ENCODE data around the gene COL23A1.

COL23A1 gene

DNA sequence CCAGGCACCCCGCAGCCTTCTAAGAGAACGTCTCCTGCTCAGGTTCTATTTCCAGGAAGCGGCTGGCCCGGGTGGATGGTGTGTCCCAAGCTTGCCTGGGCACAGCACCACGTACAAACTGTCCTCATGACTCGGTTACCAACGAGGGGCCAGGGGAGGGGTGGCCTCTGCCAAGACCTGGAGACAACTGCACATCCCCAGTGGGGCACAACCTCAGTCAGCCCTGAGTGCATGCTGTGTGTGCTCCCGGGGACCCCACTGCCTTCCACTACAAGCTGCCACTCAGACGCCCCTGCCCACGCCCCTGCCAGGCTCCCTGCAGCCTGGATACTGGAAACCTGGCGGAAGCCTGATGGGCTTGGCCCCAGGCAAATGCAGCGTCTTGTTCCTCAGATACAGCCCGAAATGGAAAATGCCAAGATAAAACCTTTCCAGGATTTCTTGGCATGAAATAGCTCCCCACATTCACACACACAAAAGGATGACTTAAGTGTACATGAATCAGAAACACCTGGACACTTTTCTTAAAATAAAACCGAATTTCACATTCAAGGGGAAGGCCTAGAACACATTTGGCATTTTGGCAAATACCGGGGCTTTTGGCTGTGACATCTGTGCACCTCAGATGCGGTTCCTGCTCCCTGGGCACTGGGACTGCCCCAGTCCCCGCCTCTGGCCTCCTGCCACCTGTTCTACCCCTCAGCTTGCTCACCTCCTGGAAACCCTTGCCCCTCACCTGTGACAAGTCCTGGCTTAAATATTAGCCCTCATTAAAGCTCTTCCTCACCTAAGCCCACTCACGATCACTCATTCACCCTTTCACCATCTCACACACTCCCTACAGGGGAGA lies 62.5 kb downstream of the COL23A1 start:
- DNase-seq: no peak

DNA sequence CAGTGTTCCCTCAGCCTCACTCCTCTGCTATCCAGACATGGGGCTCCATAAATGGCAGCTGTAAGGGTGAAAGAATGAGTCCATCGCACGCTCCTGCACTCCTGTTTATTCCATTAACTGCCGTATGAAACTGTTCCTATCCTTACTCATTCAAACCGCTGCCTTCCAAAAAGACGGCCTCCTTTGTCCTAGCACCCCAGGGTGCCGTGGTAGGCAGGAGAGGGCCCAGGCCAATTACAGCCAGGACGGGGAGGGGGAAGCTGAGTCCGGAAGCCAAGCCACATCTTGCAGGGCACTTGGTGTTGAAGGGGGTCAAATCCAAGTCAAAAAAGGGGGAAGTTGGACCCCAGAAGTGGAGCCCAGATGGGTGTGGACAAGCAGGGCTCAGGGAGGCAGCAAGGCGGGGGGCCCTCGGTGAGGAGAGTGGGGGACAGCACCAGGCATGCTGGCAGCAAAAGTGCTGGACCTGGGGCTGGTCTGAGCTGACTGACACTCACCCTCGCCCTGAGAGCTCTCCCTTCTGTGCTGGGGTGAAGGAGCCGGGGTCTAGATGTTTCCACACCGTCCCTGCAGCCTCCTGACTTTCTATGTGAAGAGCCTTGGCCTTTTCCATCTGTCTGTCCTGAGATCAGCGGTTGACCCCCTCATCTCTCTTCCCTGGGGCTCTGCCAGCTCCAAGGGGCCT lies 63.3 kb downstream of the COL23A1 start:
- DNase-seq: no peak

DNA sequence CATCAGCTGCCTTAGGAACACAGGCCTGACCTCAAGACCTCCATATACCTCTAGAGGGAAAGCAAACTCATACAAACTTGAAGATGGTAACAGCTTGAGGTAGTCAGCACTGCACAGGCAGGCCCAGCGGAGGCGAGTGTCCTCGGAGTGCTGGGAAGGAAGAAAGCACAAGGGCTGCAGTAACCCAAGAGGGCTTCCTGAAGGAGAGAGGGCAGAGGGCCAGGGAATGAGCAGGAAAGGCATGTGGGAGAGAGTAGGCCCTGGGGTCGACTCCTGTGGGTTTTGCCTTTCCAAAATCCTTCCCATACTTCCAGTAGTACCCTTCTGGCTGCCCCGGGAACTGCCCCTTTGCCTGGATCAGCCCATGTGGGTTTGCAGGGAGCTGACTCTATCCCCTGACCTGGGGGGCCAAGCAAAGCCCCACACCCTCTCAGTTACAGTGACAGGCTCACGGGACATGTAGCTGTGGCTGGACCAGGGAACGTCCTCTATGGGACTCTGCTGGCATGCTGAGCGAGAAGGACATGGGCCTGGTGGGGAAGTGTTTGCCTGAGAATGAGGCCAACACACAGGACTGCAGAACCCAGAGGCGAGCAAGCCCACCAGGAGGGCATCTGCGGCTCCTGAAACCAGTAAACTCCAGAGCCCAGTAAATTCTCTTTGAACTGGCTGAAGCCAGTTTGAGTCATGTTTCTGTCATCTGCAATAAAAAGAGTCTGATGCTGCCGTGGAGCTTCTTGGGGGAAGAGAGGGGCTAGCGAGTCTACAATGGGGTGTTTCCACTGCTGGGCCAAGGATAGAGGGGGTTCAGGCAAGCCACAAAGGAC lies 64.1 kb downstream of the COL23A1 start:
- no peak for DNase-seq

DNA sequence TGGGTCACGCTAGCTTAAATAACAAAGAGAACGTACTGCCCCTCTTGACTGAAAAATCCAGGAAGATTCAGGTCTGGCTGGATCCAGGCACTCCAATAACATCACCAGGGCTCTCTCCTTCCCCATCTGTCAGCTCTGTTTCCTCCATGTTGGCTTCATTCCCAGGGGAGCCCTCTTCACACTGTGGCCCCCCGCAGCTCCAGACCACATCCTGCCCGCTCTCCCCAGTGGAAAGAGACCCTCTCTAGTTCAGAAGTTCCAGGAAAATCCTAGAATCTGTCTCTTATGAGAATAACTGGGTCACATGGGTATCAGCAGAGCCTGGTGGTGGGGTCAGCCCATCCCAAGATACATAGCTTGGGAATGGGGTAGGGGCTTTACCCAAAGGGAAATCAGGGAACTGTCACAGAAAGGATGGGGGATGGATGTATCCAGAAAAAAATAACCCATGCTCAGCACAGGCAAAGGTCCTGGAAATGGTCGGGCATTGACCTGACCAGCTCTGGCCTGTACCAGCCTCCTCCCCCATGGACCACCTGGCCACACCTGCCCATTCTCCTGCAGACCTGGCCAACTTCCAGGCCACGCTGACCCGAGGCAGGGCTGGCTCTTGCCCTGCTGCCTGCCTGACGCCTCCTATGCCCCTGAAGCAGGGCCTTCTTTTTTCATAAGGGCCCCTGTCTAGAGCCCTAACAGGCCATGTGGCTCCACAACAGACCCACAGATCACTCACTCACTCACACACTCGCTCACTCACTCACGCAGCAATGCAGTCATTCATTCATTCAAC lies 65.9 kb downstream of the COL23A1 start:
- DNase-seq: no peak

DNA sequence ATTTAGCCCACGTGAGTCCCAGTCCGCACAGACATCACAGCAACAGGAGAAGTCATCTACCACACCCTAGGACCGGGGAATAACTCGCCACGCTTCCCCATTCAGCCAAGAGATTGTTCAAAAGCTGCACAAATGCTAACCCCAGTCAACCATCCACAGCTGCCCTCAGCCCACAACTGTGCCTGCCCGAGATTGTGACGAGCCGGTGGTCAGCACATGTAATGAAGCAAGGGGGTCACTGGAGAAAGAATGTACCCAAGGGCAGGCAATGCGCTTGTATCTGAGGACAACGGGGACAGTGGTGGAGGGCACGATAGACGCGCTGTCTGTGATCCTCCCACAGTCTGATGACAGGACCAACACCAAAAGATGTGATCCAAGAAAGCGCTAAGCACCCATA lies 67.8 kb downstream of the COL23A1 start:
- no peak for DNase-seq

DNA sequence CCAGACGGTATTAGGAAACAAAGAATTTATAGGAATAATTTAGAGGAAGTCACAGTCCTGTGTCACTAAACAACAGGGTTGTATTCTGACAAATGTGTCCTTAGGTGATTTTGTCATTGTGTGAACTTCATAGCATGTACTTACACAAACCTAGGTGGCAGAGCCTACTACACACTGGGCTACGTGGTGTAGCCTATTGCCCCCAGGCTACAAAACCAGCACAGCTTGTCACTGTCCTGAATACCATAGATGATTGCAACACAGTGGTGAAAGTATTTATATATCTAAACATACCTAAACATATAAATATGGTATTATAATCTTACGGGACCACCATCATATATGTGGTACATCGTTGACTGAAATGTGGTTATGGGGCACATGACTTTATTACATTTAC lies 69.3 kb downstream of the COL23A1 start:
- DNase-seq: no peak

DNA sequence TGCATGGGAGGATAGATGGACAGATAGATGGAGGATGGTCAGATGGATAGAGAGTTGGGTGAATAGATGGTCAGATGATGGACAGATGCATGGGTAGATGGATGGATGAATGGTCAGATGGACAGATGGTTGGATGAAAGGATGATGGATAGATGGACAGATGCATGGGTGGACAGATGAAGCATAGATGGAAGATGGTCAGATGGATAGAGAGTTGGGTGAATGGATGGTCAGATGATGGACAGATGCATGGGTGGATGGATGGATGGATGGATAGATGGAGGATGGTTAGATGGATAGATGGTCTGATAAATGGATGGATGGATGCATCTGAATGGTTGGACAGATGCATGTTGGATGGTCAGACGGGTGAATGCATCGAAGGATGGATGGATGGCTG lies 70.4 kb downstream of the COL23A1 start:
- DNase-seq: no peak

DNA sequence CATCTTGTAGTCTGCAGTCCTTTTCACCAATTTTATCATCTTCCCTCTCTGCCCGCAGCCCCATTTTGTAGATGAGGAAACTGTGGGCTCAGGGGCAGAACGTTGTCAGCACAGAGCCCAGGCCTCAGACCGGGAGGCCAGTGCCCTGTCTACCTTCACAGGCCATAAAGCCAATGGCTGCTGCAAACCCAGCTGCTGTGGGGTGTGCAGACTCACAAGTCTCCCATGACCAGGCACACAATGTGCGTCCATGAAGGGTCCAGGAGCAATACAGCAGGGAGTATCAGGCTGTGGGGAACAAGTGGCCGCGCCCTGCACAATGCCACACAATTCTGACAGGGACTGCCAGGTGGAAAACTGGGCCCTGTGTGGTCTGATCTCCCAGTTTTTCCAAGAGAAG lies 71.0 kb downstream of the COL23A1 start:
- no peak for DNase-seq

DNA sequence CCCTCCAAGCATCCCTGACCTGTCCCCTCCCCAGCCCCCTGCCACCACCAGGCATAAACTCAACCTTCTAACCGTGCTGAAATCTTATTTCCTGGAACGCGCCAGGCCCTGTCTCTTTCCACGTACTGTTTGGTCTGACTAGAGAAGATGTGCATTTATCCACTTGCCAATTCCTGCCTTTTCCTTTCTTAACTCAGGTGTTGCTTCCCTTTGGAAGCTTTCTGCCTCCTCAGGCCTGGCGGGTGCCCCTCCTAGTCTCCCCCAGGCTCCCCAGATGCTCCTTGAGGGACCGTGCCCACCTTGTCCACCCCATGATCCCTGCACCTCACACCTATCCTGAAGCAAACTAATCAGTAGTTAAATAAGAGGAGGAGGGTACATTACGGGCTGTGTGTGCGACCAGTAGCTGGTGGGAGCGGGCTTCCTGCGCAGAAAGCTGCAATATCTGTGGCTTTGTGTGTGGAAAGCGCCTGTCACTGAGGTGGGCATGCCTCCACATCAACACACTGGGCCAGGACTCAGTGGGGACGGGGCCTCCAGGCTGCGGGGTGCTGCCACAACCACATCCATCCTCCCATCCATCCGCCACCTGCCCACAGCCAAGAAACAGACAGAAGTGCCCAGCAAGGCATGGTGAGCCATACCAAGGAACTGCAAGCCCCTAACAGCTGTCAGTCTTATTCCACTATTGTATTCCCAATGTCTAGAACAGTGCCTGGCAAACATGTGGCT lies 73.5 kb downstream of the COL23A1 start:
- DNase-seq: no peak

DNA sequence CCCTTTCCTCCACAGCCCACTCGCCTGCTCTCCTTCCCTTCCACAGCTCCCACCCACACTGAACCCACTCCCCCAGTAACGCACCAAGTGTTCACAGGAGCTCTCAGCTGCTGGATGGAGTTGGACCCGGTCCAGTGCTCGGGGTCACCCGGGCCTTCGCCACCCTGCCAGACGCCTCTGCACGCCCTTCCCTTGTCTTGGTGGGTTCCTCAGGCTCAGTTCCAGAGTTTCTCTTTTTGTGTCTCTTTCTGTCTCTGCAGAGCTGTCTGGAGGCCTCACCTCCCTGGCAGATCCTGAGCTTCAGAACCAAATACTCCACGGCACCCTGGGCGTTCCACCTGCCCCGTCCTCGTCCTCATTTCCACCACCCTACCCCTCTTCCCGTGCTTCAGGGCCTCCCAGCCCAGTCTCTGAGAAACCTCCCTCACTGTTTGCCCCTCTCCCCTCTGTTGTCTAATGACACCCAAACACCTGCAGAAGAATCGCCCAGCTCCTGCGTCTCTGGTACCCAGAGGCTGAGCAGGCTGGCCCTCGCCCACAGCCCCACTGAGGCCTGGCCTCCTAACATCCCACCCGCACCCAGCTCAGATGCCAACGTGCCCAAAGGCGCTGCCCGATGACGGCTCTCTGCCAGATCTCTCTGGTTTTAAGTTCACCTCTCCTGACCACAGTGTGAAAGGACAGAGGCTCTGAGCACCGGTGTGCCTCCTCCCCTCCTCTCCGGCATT lies 74.3 kb downstream of the COL23A1 start:
- no peak for DNase-seq

DNA sequence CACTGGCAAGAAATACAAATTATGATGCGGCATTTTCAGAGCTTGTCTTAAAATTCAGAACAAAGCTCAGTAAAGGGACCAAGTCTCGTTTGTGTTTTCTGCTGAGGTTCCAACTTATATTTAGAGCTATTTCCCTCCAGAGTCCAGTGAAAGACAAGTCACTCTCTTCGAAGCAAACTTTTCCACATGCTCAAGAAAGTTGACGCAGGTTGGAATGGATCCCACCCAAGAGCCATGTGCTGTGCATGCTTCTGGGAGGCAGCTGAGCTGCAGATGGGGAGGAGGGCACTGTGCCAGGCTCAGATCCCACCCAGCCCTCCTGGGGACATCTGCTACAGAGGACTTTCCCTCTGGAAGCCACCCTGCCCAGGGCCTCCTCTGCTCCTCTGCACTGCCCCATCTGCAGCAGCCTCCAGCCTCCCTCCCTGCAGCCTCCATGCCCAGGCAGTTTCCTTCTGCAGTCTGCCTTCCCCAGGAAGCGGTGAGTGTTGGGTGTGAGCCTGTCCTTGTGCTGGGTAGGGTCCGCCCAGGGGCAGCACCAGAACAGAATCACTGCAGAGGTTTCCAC lies 75.3 kb downstream of the COL23A1 start:
- DNase-seq: no peak

DNA sequence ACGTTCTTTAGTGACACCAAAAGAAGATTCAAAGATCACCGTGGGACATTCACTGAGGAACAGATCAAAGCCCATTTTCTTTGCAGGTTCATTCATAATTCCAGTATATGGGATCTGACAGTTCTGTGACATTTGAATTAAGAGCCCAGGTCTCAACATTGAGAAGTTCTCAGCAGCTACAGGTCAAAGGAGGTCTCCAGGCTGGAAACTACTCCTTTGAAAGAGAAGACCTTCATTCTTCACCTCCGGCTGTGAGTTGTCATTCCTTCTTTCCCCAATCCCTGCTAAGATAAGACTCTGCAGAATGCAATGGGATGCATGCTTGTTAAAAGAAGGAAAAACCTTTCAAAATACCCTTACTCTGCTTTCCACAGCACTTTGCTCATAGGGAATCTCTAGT lies 79.0 kb downstream of the COL23A1 start:
- DNase-seq: no peak

DNA sequence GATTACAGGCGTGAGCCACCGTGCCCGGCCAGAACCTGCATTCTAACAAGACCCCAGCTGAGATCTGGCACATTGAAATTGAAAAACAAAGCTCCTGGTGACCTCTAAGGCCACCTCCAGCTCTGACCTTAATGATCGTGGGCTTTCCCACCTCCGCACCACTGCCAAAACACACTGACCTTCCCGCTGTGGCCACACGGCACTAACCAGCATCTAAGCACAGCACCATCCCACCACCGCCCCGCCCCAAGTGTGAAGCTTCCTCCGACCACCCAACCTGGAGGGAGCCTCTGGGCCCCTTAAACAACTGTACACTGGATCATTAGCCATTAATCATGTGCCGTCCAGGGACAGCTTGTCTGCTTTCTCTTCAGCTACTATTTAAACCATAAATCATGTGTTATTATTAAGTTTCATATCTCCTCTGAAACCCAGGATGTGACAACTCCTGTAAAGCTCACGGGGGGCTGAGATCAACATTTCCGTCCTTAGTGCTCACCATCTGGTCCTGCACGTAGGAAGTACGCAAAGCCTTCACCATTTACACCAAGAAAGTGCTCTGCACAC lies 80.6 kb downstream of the COL23A1 start:
- DNase-seq: no peak

DNA sequence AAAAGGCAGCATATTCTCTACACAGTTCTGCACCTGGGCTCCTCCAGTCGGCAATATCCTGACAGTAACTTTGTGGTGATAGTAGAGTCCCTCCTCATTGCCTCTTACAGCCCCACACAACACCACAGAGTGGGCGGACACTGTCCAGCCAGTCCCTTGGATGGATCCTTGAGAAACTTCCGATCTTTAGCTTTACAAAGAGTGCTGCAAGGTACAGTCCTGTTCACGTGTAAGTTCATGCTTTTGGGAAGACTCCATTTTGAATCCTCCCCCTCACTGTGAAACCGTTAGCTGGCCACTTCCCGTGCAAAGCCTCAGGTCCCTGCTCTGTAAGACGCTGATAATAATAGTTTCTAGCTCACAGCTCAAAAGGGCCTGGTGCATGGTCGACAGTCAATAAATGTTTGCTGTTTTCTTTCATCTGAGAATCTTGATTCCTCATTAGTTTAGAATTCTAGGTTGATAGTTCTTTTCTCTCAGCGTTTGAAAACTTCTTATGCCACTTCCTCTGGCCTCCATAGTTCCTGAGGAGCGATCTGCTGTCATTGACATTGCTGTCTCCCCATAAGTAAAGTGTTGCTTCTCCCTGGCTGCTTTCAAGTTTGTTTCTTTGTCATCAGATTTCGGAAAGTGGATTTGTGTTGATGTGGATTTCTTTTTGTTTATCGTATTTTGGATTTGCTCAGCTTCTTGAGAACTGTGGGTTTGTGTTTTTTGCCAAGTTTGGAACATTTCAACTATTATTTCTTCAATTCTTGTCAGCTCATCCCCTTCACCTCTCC lies 82.9 kb downstream of the COL23A1 start:
- DNase-seq: no peak

DNA sequence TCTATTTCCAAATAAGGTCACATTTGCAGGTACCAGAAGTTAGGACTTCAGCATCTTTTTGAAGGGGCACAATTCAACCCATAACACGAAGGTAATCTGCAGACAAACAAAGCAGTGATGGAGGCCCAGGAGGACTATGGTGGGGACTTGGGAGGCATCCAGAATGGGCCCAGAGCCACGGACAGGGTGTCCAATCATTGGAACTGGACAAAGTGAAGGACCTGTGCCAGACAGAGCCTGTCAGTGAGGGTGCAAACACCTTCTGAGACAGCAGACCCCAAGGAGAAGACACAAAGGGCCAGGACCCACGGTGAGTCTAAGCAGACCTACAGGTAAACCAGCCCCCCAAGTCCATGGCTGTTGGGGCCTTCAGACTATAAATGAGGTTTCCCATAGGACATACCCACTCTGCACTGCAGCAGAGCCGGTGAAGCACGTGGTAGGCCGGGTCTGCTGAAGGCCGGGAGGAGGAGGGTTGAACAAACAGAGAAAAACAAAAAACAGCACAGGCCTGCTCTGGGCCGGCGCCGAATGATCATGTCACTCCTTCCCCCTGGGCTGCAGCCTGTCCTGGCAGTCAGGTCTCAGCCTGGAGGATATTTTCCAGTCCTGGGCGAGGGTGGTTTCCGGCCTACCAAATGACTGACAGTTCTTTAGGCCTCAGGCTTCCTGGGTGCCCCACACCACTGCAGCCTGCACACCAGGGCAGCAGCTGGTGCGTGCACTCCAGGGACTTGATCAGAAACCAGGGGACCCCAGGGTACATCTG lies 84.4 kb downstream of the COL23A1 start:
- DNase-seq: no peak

DNA sequence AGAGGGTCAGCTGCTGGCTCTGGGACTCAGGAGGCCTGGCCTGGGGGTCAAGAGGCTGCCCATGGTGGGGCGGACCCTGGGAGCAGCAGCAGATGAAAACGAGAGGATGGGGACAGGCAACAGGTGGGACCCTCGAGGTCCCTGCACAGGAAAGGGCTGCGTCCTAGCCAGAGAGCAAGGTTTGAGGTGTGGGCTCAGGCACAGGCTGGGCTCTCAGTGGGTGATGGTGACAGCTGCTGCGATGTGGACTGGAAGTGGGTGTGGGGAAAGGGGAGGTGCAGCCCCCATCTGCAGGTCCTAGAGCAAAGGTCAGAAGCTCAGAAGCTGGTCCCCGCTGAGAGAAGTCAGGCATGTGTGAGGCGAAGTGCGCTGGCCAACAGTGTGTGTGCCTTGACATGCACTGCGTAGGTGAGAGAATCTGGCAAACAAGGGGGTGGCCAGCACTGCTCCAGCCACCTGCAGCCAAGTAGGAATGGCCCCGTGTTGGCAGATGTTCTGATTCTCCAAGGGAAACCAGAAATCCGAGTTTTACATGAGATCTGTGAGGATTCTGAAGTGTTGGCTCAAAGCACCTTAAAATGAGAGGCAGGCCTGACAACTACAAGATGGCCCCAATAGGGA lies 85.7 kb downstream of the COL23A1 start:
- DNase-seq: no peak

DNA sequence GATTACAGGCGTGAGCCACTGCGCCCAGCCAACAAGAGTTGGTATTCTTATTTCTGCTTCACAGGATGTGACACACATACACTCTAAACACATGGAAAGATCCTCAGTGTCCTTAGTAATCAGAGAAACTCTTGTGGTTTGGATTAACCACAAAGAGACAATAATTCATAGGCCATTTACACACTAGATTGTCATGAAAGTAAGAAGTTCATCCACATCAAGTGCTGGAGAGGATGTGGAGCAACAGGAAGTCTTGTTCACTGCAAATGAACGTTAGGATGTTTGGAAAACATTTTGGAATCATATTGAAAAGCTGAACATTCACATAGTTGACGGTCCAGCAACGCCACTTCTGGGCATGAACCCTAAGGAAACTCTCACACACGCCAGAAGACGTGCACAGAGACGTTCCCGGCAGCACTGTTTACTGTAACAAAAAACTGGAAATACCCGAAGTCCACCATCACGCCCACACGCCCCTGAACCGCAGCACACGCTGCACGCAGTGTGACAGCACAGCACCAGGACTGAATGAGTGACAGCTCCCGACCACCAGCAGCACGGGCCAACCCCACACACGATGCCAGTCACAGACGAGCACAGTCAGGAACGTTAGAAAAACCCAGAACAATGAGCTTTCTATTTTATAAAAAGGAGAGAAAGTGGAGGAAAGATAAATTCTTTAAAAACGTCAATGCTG lies 87.6 kb downstream of the COL23A1 start:
- no peak for DNase-seq

DNA sequence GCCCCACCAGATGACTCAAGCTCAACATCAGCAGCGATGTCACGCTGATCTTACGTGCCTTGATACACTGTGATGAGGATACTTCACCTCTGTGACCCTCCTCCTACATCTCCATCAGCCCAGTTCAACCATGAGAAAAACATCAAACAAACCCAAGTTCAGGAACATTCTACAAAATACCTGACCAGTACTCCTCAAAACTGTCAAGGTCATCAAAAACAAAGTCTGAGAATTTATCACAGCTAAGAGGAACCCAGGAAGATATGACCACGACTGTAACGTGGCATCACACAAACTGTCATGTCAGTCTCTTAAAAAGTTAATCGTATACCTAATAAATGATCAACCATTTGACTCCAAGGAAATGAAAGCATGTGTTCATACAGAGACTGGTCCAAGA lies 90.8 kb downstream of the COL23A1 start:
- DNase-seq: no peak
